ENCODE results near the gene B3GALNT2. TPM values are rescaled to one million over a fixed set of nuclear protein-coding genes. Genes with fewer than 3 reads are reported as not detected.

Gene B3GALNT2
- total and polyA plus RNA-seq, 2 of the 8 experiments (the other 6 are each of a cell fraction or from before 2014, with no cell fraction given) = 15.4 to 39.4 TPM

GRCh38 chr1:235553112-235553551 lies 48.9 kb upstream of the B3GALNT2 start (continued):
- no peak for TF ChIP-seq ZNF274 (IDR thresholded peaks at IDR 0.05; ENCODE audit: borderline replicate concordance, extremely low read depth, low read length)

All from H1 (cell line).